DMS 273 treated with DMSO at 0.1 percent for 48 hours (cell line): ENCODE results near the gene DPAGT1.
"Not testable (repeated sequence)": the region's sequence is repeated elsewhere in the genome, so short reads cannot be mapped to it uniquely, and the experiment has no call there.

Source experiments
- DNase-seq: peaks from one replicate; lab custom pipeline; 2025; lab: John Stamatoyannopoulos, UW

DPAGT1 gene

DNA sequence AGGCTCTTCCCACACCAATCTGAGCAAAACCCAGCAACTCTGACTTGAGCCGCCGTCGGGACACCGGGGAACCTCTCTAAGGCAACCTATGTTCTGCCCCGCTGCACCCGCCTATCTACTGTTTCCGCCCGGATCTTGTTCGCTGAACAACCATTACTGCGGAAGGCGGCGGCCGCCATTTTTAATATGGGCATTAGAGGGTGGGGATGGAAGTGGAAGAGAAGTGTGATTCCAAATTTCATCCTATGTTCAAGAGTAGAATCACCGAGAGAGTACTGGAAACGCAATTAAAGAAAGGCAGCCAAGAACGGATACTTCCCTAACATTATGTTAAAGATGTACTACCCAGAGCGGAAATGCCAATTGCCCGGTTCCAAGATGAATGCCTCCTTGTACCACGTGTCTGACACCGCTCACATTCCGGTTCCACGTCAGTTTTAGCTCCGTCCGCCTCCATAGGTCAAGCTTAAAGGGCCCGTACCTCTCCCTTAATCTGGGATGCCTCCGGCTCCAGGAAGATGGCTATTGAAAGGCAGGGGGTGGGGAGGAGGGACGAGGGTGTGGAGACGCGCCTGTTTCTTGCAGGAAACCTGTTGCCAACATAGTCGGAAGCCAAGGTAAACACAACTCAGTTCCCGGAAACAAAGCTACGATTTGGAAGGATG lies at the start of gene DPAGT1:
TSS of gene DPAGT1 (minus strand) at position 95 of the 665 bp plus-strand sequence. CDS start 198 bp downstream, outside the sequence.
- peak; percentile 91 for DNase-seq

DNA sequence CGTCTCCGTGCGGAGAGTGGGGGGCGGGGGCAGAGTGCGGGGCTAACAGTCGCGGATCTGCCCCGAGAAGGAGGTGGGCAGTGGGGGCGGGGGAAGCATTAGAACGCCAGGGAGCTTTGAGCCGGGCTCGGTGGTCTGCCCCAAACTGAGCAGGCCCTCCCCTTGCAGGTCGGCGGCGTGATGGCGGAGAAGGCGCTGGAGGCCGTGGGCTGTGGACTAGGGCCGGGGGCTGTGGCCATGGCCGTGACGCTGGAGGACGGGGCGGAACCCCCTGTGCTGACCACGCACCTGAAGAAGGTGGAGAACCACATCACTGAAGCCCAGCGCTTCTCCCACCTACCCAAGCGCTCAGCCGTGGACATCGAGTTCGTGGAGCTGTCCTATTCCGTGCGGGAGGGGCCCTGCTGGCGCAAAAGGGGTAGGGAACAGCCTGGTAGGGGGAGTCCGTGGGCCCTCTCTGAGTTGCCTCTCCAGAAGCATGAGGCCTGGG lies 48.2 kb upstream of the DPAGT1 start:
- DNase-seq = no peak

DNA sequence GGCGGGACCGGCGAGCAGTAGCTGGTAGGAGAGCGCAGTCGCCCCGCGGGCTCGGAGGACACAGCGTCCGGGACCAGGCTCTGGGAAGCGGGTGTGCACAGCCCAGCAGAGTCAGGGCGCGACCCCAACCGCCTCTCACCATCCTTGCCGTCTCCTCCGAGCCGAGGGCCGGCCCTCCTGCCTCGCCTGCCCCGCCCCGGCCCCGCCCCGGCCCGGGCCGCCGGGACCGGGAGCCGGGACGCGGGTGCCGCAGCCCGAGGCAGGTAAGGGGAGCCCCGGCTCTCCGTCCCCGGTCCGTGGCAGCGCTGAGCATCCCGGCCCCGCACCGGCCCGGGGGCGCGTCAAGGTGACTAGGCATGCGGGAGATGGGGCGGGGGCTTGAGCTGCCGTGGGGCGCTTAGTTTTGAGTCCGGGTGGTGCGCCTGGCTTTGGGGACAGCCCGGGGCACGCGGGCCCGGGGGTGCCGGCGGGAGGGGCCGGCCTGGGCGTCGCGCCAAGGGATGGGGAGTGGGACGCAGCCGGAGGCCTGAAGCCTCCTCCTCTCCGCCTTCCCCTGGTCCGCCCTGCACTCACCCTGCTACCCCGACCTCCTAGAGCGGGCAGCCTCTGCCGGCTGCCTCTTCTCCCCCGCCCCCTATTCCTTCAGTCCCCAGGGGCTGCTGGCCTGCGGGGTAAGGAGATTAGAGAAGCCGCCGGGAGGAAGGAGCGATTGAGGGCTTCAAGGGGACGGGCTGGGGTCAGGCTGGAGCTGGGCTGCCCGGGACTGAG lies 47.5 kb upstream of the DPAGT1 start, which contains the start of gene ABCG4:
TSS of gene ABCG4 (plus strand) at position 35 of the 768 bp plus-strand sequence. CDS start 914 bp downstream, outside the sequence.
- no peak for DNase-seq

DNA sequence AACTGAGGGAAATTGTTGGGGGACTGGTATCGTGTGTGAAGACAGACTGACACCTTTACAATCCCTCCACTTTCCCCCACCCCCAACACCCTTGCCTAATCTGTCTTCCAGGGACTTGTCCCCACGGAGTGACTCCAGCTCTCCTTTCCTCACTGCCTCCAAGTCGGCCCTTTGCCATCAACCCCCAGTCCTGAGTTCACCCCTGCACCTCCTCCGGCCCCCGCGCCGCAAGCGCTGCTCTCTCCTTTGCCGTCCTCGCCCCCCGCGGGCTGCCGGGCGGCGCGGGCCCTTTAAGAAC lies 47.0 kb upstream of the DPAGT1 start:
- no peak for DNase-seq

DNA sequence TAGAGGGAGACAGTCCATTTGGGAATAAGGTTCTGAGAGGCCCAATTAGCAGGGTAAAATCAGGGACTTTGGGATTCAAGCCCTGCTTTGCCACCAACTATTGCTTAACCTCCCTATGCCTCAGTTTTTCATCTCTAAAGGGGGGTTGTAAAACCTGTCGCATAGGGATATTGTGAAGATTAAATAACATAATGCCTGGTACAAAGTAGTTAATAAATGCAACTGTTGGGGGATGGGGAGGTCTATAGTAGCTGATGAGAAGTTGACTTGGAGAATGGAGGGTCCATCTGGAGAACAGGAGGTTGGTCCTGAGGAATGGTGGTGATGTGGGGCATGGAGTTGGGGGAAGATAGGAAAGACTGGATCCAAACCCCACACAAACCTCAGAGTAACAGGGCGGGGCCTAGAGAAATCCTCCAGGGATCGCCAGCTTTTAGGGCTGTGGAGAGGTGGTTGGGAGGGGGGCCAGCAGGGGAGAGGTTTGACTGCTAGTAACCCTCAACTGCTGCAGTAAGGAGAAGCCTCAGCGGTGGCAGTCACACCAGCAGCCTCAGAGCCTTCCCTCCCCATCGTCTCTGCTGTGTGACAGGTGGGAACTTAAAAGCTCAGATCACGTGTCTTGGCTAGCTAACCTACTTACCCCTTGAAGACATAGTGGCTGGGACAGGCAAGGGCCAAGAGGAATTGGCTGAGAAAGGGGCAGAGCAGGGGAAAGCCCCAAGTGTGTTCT lies 46.1 kb upstream of the DPAGT1 start:
- DNase-seq = no peak

DNA sequence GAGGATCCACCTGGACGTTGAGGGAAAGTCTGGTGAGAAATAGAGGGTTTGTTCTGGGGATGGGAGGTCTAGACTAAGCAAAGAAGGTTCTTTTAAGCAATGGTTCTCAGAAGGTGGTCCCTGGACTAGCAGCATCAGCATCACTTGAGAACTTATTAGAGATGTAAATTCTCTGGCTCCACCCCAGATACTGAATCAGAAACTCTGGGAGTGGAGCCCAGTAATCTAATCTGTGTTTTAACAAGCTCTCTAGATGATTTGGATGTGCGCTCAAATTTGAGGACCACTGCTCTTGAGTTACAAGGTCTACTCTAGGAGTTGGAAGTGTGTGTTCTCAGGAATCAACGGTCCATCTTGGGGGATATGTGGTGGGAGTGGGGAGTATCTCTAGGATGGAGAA lies 43.9 kb upstream of the DPAGT1 start:
- no peak for DNase-seq

DNA sequence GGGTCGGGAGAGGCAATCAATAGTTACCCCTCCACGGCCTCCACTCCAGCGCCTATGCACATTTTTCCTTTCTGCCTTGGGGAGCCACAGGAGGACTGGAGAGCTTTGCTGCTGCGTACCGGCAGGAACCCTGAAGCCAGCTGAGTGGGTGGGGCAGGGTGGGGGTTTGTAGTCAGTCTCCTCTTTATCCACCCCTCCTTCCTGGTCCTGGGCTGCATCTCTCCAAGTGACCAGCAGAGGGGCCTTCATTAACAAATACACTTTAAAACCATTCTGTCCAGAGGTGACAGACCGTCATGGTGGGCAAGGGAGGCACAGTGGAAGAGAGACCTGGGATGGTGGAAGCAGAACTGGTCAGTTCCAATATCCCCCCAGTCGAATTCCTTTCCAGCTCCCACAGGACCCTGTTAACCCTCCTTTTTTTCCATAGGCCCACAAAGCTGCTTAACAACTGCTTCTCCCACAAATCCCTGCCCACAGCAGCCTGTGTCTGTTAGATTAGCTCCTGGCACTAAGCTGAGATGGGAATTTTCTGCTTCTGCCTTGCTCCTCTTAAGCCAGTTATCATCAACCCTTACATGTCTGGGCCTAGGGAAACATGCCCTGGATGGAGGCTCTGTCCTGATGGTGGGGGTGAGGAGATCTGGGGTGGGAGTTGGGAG lies 43.3 kb upstream of the DPAGT1 start:
- DNase-seq = no peak

DNA sequence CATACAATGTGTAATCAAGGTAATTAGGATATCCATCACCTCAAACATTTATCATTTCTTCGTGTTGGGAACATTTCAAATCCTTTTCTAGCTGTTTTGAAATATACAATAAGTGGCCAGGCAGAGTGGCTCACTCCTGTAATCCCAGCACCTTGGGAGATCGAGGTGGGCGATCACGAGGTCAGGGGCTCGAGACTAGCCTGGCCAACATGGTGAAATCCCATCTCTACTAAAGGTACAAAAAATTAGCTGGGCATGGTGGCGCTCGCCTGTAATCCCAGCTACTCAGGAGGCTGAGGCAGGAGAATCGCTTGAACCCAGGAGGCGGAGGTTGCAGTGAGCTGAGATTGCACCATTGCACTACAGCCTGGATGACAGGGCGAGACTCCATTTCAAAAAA lies 37.6 kb upstream of the DPAGT1 start:
- not testable (repeated sequence) for DNase-seq

DNA sequence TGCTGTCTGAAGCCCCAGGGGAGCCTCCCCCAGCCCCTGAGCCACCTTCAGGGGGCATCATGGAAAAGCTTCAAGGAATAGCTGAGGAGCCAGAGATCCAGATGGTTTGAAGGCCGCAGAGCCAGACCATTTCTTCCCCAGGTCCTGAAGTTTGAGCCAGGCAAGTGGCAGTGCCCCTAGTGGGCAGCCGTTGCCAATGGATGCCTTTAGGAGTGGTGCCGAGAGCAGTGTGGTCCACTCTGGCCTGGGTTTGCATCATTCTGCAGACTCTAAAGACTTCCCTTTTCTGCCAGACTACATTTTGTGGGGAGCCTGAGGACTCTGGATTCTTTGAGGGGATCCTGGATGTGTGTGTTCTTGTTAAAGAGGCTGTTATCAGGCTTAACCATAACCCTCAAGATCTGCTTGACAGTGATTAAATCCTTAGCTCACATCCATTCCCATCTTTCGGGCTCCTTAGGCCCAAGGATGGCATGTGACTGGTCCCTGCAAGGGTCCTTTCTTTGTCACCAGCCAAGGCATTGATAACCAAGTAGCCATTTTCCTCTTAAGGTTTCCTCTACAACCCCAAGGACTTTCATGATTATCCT lies 32.8 kb upstream of the DPAGT1 start:
- DNase-seq = no peak

DNA sequence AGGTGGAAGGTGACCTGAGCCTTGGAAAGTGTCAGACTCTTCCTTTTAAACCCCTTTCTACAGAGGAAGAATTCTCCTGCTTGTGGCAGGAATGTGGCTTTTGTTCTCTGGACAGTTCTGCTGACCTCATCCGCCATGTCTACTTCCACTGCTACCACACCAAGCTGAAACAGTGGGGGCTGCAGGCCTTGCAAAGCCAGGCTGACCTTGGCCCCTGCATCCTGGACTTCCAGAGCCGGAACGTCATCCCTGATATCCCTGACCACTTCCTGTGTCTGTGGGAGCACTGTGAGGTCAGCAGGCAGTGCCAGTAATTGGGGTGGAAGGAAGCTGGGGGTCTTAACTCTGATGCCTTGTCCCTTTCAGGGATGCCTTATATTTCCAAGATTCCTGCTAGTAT lies 29.0 kb upstream of the DPAGT1 start:
- no peak for DNase-seq

DNA sequence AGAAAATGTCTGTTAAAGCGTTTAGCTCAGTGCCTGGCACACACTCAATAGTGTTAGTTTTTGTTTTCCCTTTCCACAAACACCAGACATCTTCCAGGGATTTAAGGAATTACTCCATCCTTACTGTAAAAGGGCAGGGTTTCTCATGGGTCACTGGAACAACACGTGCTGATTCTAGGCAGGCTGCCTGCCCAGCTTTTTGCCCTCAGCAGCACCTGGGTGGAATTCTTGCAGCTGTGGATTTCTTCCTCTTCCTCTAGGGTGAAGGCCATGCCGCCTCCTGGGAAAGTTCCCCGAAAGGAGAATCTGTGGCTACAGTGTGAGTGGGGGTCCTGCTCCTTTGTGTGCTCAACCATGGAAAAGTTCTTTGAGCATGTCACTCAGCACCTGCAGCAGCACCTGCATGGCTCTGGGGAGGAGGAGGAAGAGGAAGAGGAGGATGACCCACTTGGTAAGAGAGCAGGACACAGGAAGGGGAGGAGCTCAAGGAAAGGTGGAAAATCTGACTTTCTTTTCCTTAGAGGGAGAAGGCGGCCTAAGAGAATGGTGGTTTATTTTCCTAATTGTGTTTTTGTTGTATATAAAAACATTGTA lies 25.1 kb upstream of the DPAGT1 start:
- no peak for DNase-seq

DNA sequence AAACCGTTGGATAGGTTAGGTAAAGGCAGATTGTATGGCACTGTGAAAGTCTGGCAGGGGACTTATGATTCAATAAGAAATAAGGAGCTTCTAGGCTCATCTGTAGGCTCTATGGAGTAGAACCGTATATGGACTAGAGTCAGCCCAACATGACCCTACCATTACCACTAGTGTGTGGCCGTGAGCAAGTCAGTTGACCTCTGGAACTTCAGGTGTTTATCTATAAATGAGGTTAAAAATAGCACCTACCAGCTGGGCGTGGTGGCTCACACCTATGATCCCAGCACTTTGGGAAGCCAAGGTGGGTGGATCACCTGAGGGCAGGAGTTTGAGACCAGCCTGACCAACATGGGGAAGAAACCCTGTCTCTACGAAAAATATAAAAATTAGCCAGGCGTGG lies 24.2 kb upstream of the DPAGT1 start:
- DNase-seq = no peak

DNA sequence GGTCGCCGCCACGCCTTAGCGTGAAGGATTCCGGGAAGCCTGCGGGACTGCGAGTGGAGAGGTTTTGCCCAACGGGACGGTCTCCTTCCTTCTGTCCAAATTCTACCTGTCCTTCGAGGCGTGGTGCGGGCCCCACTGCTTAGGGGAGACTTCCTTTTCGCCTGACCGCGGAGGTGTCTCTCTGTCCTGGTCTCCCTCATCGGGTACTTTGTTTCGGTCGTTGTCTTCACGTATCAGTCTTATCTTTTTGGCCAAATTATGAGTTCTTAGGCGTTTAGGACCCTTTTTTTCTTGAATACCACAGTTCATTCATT lies 20.1 kb upstream of the DPAGT1 start:
- no peak for DNase-seq

DNA sequence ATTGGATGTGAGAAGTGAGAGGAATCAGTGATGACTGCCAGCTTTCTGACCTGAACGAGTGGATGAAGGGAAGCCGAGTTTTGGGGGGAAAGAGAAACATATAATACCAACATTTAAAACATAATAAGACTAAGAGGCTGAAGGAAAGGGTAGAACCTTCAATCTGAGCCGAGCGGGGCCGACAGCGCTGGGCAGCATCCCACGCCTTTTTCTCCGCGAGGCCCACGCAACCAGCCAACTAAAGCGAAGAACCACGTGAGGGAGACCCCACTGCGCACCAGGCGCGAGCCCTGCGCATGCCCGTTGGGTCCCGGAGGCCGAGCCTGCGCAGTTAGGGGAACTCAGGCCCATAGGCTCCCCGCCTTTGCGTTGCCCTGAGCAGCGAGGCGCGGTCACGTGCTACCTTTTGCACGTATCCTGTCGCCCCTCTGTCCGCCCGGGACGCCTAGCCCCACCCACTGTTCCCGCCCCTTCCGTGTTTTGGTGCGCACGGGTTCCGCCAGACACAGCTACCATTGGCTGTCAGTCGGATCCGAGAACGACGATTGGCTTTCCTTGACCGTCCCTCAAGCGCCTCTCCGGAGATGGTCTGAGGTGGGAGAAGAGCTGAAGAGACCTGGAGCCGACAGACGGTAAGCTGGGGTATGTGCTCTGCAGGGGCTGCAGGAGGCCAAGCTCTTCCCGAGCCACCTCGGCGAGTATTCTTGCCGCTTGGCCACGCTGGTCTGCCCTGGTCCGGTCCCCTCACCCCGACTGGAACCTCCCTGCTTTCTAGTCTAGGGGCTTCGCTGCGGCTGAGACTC lies 19.6 kb upstream of the DPAGT1 start, which contains the start of gene HINFP:
TSS of gene HINFP (plus strand) at position 573 of the 803 bp plus-strand sequence. CDS start 5,365 bp downstream, outside the sequence.
- peak; percentile 95 for DNase-seq

DNA sequence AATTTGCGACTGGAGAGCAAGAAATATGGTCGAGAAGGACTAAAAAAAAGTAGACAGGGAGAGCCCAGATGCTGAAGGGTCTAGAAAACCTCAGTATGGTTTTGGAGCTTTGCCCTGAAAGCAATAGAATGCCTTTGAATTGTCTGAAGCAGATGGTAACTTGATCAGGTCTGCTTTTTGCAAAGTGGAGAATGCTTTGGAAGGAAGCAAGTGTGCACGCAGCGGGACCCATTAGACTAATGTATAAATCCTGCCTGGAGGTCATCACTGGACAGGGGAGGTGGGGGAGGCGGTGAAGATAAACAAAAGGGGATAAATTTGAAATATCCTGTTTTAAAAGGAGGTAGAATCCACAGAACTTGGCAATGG lies 19.0 kb upstream of the DPAGT1 start:
- DNase-seq = peak; percentile 65

DNA sequence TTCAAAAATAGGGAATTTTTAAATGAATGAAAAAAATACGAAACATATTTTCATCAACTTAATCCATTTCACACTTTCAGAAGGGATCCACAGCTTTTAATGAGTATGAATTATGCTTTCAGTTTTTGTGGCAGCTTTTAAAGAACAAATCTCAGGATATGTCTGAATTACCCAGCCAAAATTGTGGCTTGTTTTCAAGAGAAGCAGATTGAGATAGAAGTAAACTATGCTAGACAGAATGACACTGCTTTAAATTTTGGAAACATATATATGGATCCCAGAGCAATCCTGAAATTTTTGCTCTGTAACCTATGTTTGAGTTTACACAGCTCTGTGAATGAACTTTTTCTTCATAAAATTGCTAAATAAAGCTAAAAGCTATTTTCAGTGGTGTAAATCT lies 17.3 kb upstream of the DPAGT1 start:
- no peak for DNase-seq

DNA sequence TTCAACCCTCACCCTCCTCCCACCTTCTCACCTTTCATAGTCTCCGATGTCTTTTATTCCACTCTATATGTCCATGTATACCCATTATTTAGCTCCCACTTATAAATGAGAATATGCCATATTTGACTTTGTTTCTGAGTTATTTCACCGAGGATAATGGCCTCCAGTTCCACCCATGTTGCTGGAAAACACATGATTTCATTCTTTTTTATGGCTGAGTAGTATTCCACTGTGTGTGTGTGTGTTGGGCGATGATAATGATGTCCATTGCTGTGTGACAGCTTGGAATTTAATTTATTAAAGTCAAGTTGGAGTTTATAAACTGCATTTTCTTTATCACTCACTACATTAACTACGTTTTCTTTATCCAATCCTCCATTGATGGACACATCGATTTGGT lies 16.6 kb upstream of the DPAGT1 start:
- no peak for DNase-seq

DNA sequence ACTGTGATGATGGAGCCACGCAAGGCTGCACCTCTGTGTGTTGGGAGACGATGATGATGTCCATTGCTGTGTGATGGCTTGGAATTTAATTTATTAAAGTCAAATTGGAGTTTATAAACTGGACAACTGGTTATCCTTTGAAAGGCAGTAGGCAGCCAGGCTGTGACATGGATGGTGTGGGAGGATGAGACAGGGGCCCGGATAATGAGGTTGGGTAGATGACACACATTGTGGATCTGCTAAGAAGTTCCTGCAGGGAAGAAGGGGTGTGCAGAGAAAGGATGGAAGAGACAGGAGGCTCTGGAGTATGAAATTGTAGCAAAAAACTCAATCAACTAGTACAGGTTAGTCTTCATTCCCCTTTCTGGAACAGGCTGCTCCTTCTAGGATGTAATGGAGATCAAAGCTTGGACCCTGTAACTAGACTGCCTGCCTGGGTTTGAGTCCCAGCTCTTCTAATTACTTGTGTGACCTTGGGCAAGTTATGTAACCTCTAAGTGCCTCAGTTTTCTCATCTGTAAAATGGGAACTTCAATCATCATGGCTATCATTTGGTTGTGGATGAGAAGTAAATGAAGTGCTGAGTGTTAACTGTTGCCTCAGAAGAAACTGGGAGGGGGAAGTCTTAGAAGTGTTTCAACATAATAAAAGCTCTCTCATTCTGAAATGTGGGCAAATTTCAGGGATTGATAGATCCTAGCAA lies 15.5 kb upstream of the DPAGT1 start:
- no peak for DNase-seq

DNA sequence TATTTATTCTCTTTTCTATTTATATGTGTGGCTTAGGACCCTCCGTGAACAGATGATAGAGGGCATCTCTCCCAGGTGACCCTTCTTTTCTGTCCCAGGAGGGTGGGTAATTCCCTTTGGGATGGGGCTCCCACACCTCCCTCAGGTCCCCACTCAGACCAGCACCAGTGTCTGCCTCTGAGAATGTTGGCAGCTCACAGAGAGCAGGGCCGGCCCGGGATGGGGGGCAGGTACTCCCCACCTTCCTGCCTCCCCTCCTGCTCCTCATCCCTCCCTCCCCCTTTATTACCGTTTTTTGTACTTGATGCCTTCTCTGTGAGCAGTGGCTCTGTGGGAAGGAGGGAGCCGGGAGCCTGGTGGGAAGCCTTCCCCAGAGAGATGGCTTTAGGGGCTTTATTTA lies 14.9 kb upstream of the DPAGT1 start:
- no peak for DNase-seq

DNA sequence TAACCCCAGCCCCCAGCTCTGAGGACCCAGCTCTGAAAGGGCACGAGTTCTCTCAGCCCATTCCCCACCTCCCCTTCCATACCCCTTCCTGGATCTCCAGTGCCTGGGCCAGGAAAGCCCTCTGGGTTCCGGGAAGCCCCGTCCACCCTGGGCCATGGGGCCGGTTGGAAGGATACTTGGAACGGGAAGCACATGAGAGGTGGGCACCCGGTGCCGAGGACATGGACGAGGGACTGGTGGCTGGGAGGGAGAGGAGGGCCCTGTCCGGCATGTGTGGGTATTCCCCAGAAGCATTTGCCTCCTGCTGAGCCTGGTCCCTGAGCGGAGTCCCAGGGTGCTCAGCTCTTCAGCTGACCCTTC lies 14.6 kb upstream of the DPAGT1 start:
- no peak for DNase-seq
